GM23338 (cell line): ENCODE data around the gene TPH1. TPM values are rescaled to one million over a fixed set of nuclear protein-coding genes. Genes with fewer than 3 reads are reported as not detected.

Experiments used
- ATAC-seq: fragments of 200-7000 bp; cut with Tn5 transposase; 3 replicates; pipeline ENCODE4 v1.9.1; 2020
- DNase-seq: peaks from one replicate; pipeline ENCODE4 v3.0.0-alpha.2; 2015; ENCODE audit warnings: low spot score
- H2AFZ ChIP-seq: fragments of 200-600 bp; sonication (generic); 2 replicates; pipeline ENCODE4 v1.8.0; 2016; ENCODE audit warnings: antibody characterized with exemption, mild to moderate bottlenecking, moderate library complexity
- H3F3A ChIP-seq: fragments of 200-600 bp; sonication (generic); replicated peaks from 2 replicates; pipeline ENCODE4 v1.8.0; 2017; ENCODE audit warnings: antibody characterized with exemption, mixed run types, low read depth
- H3K27ac ChIP-seq: fragments of 200-600 bp; sonication (generic); 2 replicates; pipeline ENCODE4 v1.6.1; 2016; ENCODE audit warnings: low read depth
- H3K27me3 ChIP-seq: fragments of 200-600 bp; sonication (generic); 2 replicates; pipeline ENCODE4 v1.8.0; 2016; ENCODE audit warnings: mild to moderate bottlenecking, mixed run types, moderate library complexity; ENCODE audit not compliant: insufficient read depth
- H3K36me3 ChIP-seq: fragments of 200-600 bp; sonication (generic); 2 replicates; pipeline ENCODE4 v1.8.0; 2016; ENCODE audit warnings: mild to moderate bottlenecking; ENCODE audit not compliant: insufficient read depth
- H3K4me1 ChIP-seq: fragments of 200-600 bp; sonication (generic); 2 replicates; pipeline ENCODE4 v1.8.0; 2016; ENCODE audit warnings: mild to moderate bottlenecking, moderate library complexity; ENCODE audit not compliant: insufficient read depth
- H3K4me2 ChIP-seq: fragments of 200-600 bp; sonication (generic); 2 replicates; pipeline ENCODE4 v1.7.1; 2017; ENCODE audit warnings: mixed run types
- H3K4me3 ChIP-seq: fragments of 200-600 bp; sonication (generic); 2 replicates; pipeline ENCODE4 v1.6.1; 2016; ENCODE audit warnings: mixed run types
- H3K79me2 ChIP-seq: fragments of 200-600 bp; sonication (generic); replicated peaks from 2 replicates; pipeline ENCODE4 v1.8.0; 2017; ENCODE audit warnings: mild to moderate bottlenecking; ENCODE audit not compliant: insufficient read depth
- H3K9me2 ChIP-seq: fragments of 200-600 bp; sonication (generic); 2 replicates; pipeline ENCODE4 v1.8.0; 2017; ENCODE audit not compliant: insufficient read depth
- H4K20me1 ChIP-seq: fragments of 200-600 bp; sonication (generic); replicated peaks from 2 replicates; pipeline ENCODE4 v1.8.0; 2017; ENCODE audit warnings: mild to moderate bottlenecking; ENCODE audit not compliant: insufficient read depth
- H3K27ac Mint-ChIP-seq: 2 replicates; pipeline ENCODE4 v1.8.0; 2020; ENCODE audit warnings: inconsistent platforms, mild to moderate bottlenecking, moderate library complexity, mixed read lengths
- H3K27me3 Mint-ChIP-seq: 3 replicates; pipeline ENCODE4 v1.8.0; 2022; ENCODE audit warnings: low read depth, mild to moderate bottlenecking, moderate library complexity, mixed read lengths, inconsistent platforms; ENCODE audit not compliant: insufficient read depth, poor library complexity
- H3K36me3 Mint-ChIP-seq: 3 replicates; pipeline ENCODE4 v1.8.0; 2021; ENCODE audit warnings: low read depth, mild to moderate bottlenecking, inconsistent platforms, moderate library complexity, mixed read lengths
- H3K4me1 Mint-ChIP-seq: 3 replicates; pipeline ENCODE4 v1.8.0; 2020; ENCODE audit warnings: mild to moderate bottlenecking, inconsistent platforms, mixed read lengths
- H3K4me3 Mint-ChIP-seq: 3 replicates; pipeline ENCODE4 v1.8.0; 2021; ENCODE audit warnings: moderate library complexity, mild to moderate bottlenecking, inconsistent platforms, mixed read lengths
- H3K9me3 Mint-ChIP-seq: 3 replicates; pipeline ENCODE4 v1.8.0; 2020; ENCODE audit warnings: moderate library complexity, mild to moderate bottlenecking, inconsistent platforms, mixed read lengths
- CREB1 ChIP-seq: fragments of 250-450 bp; sonication (Bioruptor Pico); IDR thresholded peaks from 2 replicates; pipeline ENCODE4 v1.5.0; 2020; ENCODE audit warnings: low read depth, mild to moderate bottlenecking, moderate library complexity
- CTCF ChIP-seq, 2 experiments: fragments of 200-600 bp in 1 of 2; sonication (generic) in 1 of 2; conservative IDR thresholded peaks; 2 replicates each; pipeline versions ENCODE4 v1.5.1 to v1.6.1; 2016 to 2017; ENCODE audit warnings: antibody characterized with exemption in 2 of 2, low read depth in 2 of 2, mild to moderate bottlenecking in 2 of 2, moderate library complexity in 1 of 2
- EZH2 ChIP-seq: fragments of 200-600 bp; sonication (generic); IDR thresholded peaks from one replicate; pipeline ENCODE4 v1.8.0; 2017; ENCODE audit warnings: antibody characterized with exemption, mild to moderate bottlenecking, low read depth; ENCODE audit not compliant: unreplicated experiment
- EZH2phosphoT487 ChIP-seq: fragments of 200-600 bp; sonication (generic); IDR thresholded peaks from one replicate; pipeline ENCODE4 v1.8.1; 2018; ENCODE audit warnings: antibody characterized with exemption; ENCODE audit not compliant: unreplicated experiment
- JUNB ChIP-seq: IDR thresholded peaks from one replicate; pipeline ENCODE4 v1.6.1; 2016; ENCODE audit warnings: antibody characterized with exemption; ENCODE audit not compliant: unreplicated experiment
- NANOG ChIP-seq: IDR thresholded peaks from 2 replicates; pipeline ENCODE4 v1.6.1; 2016; ENCODE audit warnings: antibody characterized with exemption, borderline replicate concordance
- POLR2AphosphoS5 ChIP-seq: IDR thresholded peaks from 2 replicates; pipeline ENCODE4 v1.6.1; 2016; ENCODE audit warnings: antibody characterized with exemption, low read depth
- STAT1 ChIP-seq: IDR thresholded peaks from one replicate; pipeline ENCODE4 v1.6.1; 2016; ENCODE audit warnings: antibody characterized with exemption; ENCODE audit not compliant: unreplicated experiment
- ZNF114 ChIP-seq: fragments of 250-450 bp; sonication (Bioruptor Pico); IDR thresholded peaks from 2 replicates; pipeline ENCODE4 v1.5.0; 2020; ENCODE audit warnings: mild to moderate bottlenecking, moderate library complexity
- ZNF331 ChIP-seq: fragments of 250-450 bp; sonication (Bioruptor Pico); IDR thresholded peaks from 2 replicates; pipeline ENCODE4 v1.5.0; 2020; ENCODE audit warnings: low read depth, mild to moderate bottlenecking, moderate library complexity
- polyA plus RNA-seq: library from polyadenylated mRNA; unstranded; fragments of >200 nt; fragmentation: Nextera tagmentation; extraction: Ambion mirVana; gene quantifications from 2 replicates; pipeline ENCODE4 v1.2.1, GENCODE V29; 2016
- total RNA-seq: library from RNA; depleted of rRNA; stranded (reverse); fragments of >200 nt; shearing (Covaris generic); gene quantifications from 2 replicates; pipeline ENCODE4 v1.2.3, GENCODE V29; 2014
- TF ChIP-seq, protein P1 (sequence below): fragments of 250-450 bp; sonication (Bioruptor Pico); IDR thresholded peaks from 2 replicates; pipeline ENCODE4 v1.5.0; 2020; ENCODE audit warnings: mild to moderate bottlenecking, moderate library complexity
- TF ChIP-seq, protein P2 (sequence below): IDR thresholded peaks from 2 replicates; pipeline ENCODE4 v1.6.1; 2016; ENCODE audit warnings: antibody characterized with exemption
- TF ChIP-seq, protein P3 (sequence below): IDR thresholded peaks from one replicate; pipeline ENCODE4 v1.6.1; 2018; ENCODE audit warnings: antibody characterized with exemption; ENCODE audit not compliant: unreplicated experiment

The TPH1 gene
- total and polyA plus RNA-seq, 2 experiments from 2014 or later, result 0.07 to 0.13 TPM

DNA sequence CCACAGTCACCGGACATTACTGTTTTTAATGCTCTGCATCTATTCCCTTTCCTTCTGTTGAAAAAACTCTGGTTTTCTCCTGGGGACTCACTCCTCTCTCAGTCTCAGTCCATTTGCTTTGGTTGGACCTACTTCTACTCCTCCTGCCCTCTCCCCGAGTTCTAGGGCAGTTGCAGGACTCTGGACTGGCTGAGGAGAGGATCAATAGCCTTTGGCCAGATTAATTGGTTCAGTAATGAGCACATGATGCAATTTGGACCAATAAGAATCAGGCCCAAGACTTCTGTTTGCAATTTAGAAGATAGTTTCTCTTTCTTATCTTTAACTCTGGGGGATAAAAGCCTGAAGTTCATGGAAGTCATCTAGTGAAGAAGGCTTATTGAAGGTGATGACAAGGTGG lies 15.3 kb upstream of the TPH1 start:
- H3K36me3 Mint-ChIP-seq, result no peaks in the 10 kb centered on the region
- Histone ChIP-seq H3K79me2 (no peaks in the 10 kb centered on the region), H3K27ac (no peak overlapping the region), H3K4me1 (no peaks in the 10 kb centered on the region), H3K4me3 (no peak overlapping the region), H3K27me3 (no peaks in the 10 kb centered on the region), H2AFZ (no peak overlapping the region), H3F3A (no peaks in the 10 kb centered on the region), H3K9me2 (no peaks in the 10 kb centered on the region), H3K36me3 (no peaks in the 10 kb centered on the region), H3K4me2 (no peak overlapping the region), H4K20me1 (no peaks in the 10 kb centered on the region; the same call in 1 of the 2 replicates)
- no peaks in the 10 kb centered on the region; the same call in 1 of the 3 replicates for H3K4me1 Mint-ChIP-seq
- no peaks in the 10 kb centered on the region for H3K27me3 Mint-ChIP-seq
- no peak overlapping the region for H3K27ac Mint-ChIP-seq
- ATAC-seq (no peak), DNase-seq (no peak)
- H3K4me3 Mint-ChIP-seq, result no peak overlapping the region
- TF ChIP-seq POLR2AphosphoS5 (no peak), ZNF114 (no peak), EZH2phosphoT487 (no peak), NANOG (no peak), JUNB (no peak), CREB1 (CRISPR knock-in tag) (no peak), STAT1 (no peak), EZH2 (no peak), CTCF (conservative IDR thresholded peaks at IDR 0.05; ENCODE audit: low read depth in 2 of 2) (no peak), ZNF331 (CRISPR knock-in tag) (no peak)
- TF ChIP-seq, protein P1, sequence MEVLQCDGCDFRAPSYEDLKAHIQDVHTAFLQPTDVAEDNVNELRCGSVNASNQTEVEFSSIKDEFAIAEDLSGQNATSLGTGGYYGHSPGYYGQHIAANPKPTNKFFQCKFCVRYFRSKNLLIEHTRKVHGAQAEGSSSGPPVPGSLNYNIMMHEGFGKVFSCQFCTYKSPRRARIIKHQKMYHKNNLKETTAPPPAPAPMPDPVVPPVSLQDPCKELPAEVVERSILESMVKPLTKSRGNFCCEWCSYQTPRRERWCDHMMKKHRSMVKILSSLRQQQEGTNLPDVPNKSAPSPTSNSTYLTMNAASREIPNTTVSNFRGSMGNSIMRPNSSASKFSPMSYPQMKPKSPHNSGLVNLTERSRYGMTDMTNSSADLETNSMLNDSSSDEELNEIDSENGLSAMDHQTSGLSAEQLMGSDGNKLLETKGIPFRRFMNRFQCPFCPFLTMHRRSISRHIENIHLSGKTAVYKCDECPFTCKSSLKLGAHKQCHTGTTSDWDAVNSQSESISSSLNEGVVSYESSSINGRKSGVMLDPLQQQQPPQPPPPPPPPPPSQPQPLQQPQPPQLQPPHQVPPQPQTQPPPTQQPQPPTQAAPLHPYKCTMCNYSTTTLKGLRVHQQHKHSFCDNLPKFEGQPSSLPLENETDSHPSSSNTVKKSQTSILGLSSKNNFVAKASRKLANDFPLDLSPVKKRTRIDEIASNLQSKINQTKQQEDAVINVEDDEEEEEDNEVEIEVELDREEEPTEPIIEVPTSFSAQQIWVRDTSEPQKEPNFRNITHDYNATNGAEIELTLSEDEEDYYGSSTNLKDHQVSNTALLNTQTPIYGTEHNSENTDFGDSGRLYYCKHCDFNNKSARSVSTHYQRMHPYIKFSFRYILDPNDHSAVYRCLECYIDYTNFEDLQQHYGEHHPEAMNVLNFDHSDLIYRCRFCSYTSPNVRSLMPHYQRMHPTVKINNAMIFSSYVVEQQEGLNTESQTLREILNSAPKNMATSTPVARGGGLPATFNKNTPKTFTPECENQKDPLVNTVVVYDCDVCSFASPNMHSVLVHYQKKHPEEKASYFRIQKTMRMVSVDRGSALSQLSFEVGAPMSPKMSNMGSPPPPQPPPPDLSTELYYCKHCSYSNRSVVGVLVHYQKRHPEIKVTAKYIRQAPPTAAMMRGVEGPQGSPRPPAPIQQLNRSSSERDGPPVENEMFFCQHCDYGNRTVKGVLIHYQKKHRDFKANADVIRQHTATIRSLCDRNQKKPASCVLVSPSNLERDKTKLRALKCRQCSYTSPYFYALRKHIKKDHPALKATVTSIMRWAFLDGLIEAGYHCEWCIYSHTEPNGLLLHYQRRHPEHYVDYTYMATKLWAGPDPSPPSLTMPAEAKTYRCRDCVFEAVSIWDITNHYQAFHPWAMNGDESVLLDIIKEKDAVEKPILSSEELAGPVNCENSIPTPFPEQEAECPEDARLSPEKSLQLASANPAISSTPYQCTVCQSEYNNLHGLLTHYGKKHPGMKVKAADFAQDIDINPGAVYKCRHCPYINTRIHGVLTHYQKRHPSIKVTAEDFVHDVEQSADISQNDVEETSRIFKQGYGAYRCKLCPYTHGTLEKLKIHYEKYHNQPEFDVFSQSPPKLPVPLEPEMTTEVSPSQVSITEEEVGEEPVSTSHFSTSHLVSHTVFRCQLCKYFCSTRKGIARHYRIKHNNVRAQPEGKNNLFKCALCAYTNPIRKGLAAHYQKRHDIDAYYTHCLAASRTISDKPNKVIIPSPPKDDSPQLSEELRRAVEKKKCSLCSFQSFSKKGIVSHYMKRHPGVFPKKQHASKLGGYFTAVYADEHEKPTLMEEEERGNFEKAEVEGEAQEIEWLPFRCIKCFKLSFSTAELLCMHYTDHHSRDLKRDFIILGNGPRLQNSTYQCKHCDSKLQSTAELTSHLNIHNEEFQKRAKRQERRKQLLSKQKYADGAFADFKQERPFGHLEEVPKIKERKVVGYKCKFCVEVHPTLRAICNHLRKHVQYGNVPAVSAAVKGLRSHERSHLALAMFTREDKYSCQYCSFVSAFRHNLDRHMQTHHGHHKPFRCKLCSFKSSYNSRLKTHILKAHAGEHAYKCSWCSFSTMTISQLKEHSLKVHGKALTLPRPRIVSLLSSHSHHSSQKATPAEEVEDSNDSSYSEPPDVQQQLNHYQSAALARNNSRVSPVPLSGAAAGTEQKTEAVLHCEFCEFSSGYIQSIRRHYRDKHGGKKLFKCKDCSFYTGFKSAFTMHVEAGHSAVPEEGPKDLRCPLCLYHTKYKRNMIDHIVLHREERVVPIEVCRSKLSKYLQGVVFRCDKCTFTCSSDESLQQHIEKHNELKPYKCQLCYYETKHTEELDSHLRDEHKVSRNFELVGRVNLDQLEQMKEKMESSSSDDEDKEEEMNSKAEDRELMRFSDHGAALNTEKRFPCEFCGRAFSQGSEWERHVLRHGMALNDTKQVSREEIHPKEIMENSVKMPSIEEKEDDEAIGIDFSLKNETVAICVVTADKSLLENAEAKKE, result no peak
- TF ChIP-seq, protein P2, sequence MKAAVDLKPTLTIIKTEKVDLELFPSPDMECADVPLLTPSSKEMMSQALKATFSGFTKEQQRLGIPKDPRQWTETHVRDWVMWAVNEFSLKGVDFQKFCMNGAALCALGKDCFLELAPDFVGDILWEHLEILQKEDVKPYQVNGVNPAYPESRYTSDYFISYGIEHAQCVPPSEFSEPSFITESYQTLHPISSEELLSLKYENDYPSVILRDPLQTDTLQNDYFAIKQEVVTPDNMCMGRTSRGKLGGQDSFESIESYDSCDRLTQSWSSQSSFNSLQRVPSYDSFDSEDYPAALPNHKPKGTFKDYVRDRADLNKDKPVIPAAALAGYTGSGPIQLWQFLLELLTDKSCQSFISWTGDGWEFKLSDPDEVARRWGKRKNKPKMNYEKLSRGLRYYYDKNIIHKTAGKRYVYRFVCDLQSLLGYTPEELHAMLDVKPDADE, result no peak
- TF ChIP-seq, protein P3, sequence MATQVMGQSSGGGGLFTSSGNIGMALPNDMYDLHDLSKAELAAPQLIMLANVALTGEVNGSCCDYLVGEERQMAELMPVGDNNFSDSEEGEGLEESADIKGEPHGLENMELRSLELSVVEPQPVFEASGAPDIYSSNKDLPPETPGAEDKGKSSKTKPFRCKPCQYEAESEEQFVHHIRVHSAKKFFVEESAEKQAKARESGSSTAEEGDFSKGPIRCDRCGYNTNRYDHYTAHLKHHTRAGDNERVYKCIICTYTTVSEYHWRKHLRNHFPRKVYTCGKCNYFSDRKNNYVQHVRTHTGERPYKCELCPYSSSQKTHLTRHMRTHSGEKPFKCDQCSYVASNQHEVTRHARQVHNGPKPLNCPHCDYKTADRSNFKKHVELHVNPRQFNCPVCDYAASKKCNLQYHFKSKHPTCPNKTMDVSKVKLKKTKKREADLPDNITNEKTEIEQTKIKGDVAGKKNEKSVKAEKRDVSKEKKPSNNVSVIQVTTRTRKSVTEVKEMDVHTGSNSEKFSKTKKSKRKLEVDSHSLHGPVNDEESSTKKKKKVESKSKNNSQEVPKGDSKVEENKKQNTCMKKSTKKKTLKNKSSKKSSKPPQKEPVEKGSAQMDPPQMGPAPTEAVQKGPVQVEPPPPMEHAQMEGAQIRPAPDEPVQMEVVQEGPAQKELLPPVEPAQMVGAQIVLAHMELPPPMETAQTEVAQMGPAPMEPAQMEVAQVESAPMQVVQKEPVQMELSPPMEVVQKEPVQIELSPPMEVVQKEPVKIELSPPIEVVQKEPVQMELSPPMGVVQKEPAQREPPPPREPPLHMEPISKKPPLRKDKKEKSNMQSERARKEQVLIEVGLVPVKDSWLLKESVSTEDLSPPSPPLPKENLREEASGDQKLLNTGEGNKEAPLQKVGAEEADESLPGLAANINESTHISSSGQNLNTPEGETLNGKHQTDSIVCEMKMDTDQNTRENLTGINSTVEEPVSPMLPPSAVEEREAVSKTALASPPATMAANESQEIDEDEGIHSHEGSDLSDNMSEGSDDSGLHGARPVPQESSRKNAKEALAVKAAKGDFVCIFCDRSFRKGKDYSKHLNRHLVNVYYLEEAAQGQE, result no peak
- no peaks in the 10 kb centered on the region; the same call in 2 of the 3 replicates for H3K9me3 Mint-ChIP-seq
